Right lobe of liver (tissue), 4 donors: ENCODE data around the gene ZCRB1.
"Not testable (repeated sequence)": the region's sequence is repeated elsewhere in the genome, so short reads cannot be mapped to it uniquely, and the experiment has no call there.

Experiments
- POLR2A ChIP-seq: fragments of 450-650 bp; IDR thresholded peaks from one replicate; pipeline ENCODE4 v1.6.1; 2017; ENCODE audit warnings: antibody characterized with exemption, mild to moderate bottlenecking
- TF ChIP-seq, protein P1 (sequence below), 4 donors: fragments of 200-600 bp in 3 of 4; fragments of 450-650 bp in 1 of 4; IDR thresholded peaks; one replicate each; pipeline versions ENCODE4 v1.5.1 to v1.8.0; 2016 to 2022; ENCODE audit warnings: antibody characterized with exemption in 4 of 4, mild to moderate bottlenecking in 2 of 4
- donor health status: DM: no; HTN: no; CAD: no.
- donor health status: DM: no; HTN: no; CAD: no.
- donor health status: DM: no; HTN: yes; CAD: no.

DNA sequence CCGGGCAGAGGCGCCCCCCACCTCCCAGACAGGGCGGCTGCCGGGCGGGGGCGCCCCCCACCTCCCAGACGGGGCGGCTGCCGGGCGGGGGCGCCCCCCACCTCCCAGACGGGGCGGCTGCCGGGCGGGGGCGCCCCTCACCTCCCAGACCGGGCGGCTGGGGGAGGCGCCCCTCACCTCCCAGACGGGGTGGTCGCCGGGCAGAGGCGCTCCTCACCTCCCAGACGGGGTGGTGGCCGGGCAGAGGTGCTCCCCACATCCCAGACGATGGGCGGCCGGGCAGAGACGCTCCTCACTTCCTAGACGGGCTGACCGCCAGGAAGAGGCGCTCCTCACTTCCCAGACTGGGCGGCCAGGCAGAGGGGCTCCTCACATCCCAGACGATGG lies 24.1 kb upstream of the ZCRB1 start:
- TF ChIP-seq, protein P1, sequence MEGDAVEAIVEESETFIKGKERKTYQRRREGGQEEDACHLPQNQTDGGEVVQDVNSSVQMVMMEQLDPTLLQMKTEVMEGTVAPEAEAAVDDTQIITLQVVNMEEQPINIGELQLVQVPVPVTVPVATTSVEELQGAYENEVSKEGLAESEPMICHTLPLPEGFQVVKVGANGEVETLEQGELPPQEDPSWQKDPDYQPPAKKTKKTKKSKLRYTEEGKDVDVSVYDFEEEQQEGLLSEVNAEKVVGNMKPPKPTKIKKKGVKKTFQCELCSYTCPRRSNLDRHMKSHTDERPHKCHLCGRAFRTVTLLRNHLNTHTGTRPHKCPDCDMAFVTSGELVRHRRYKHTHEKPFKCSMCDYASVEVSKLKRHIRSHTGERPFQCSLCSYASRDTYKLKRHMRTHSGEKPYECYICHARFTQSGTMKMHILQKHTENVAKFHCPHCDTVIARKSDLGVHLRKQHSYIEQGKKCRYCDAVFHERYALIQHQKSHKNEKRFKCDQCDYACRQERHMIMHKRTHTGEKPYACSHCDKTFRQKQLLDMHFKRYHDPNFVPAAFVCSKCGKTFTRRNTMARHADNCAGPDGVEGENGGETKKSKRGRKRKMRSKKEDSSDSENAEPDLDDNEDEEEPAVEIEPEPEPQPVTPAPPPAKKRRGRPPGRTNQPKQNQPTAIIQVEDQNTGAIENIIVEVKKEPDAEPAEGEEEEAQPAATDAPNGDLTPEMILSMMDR (IDR thresholded peaks at IDR 0.05) = not testable (repeated sequence)
- TF ChIP-seq POLR2A = not testable (repeated sequence)
